Endothelial cell of umbilical vein (primary cell): ENCODE data around the gene TSPAN9. TPM values are rescaled to one million over a fixed set of nuclear protein-coding genes. Genes with fewer than 3 reads are reported as not detected.

Experiments used
- BruUV-seq: library from RNA; stranded (reverse); fragments of 400-500 nt; replicated peaks from 2 replicates; lab custom pipeline; 2021; lab: Mats Ljungman, UMichigan
- CTCF ChIA-PET: fragments of 300-600, 350-600 bp; sonication (Branson Sonifier 250); formaldehyde crosslinking; loops from one replicate; lab custom pipeline; 2021; ENCODE audit warnings: antibody characterized with exemption, inconsistent platforms; lab: Charles Lee
- POLR2A ChIA-PET: fragments of 300-600, 350-600 bp; sonication (Branson Sonifier 250); formaldehyde crosslinking; loops from one replicate; lab custom pipeline; 2021; ENCODE audit warnings: antibody characterized with exemption, inconsistent platforms; lab: Charles Lee
- DNase-seq: peaks from one replicate; pipeline ENCODE4 v3.0.0-alpha.2; 2011; ENCODE audit warnings: low read depth, low spot score
- FAIRE-seq: peaks from 2 replicates; lab custom pipeline; 2011; peaks lifted over from hg19 to GRCh38; lab: Jason Lieb, UNC
- H2AFZ ChIP-seq: 2 replicates; pipeline ENCODE4 v1.6.0; 2012; ENCODE audit warnings: low read depth, low read length, control low read depth, inconsistent platforms
- H3K27ac ChIP-seq: 2 replicates; pipeline ENCODE4 v1.5.1; 2011; ENCODE audit warnings: low read depth, mild to moderate bottlenecking, control low read depth, low read length, moderate library complexity; ENCODE audit not compliant: insufficient read depth
- H3K27me3 ChIP-seq, 2 experiments: 2 replicates each; pipeline versions ENCODE4 v1.6.0 to v1.6.1; 2011; ENCODE audit warnings: low read length in 2 of 2, mixed read lengths in 1 of 2; ENCODE audit not compliant: control insufficient read depth in 2 of 2, insufficient read depth in 2 of 2
- H3K36me3 ChIP-seq, 2 experiments: 2 replicates in 1 of 2; 3 replicates in 1 of 2; pipeline ENCODE4 v1.5.1; 2011; ENCODE audit warnings: low read length in 2 of 2, mild to moderate bottlenecking in 1 of 2, moderate library complexity in 1 of 2; ENCODE audit not compliant: control insufficient read depth in 2 of 2, insufficient read depth in 2 of 2; ENCODE audit errors: extremely low read depth in 1 of 2
- H3K4me1 ChIP-seq: 3 replicates; pipeline ENCODE4 v1.5.1; 2011; ENCODE audit warnings: mild to moderate bottlenecking, low read length; ENCODE audit not compliant: control insufficient read depth, insufficient read depth; ENCODE audit errors: extremely low read depth
- H3K4me2 ChIP-seq: 2 replicates; pipeline ENCODE4 v1.6.1; 2011; ENCODE audit warnings: low read length, control low read depth, mixed read lengths; ENCODE audit not compliant: insufficient read depth
- H3K4me3 ChIP-seq, 3 experiments: fragments of 200-600 bp in 1 of 3; sonication (generic), shearing (Covaris generic) in 1 of 3; replicated peaks in 1 of 3; 2 replicates each; pipeline ENCODE4 v1.5.1; 2011 to 2016; ENCODE audit warnings: control low read depth in 3 of 3, low read length in 3 of 3, mild to moderate bottlenecking in 2 of 3, inconsistent platforms in 1 of 3, low read depth in 1 of 3, moderate library complexity in 1 of 3; ENCODE audit not compliant: insufficient read depth in 1 of 3
- H3K79me2 ChIP-seq: 2 replicates; pipeline ENCODE4 v1.6.0; 2012; ENCODE audit warnings: low read length, inconsistent platforms; ENCODE audit not compliant: control insufficient read depth, insufficient read depth
- H3K9ac ChIP-seq: replicated peaks from 2 replicates; pipeline ENCODE3; 2011; ENCODE audit warnings: low read length, control low read depth; ENCODE audit not compliant: insufficient read depth; ENCODE audit errors: extremely low read depth
- H3K9me1 ChIP-seq: replicated peaks from 3 replicates; pipeline ENCODE4 v1.6.0; 2011; ENCODE audit warnings: mild to moderate bottlenecking, low read length; ENCODE audit not compliant: control insufficient read depth, insufficient read depth; ENCODE audit errors: extremely low read depth
- H3K9me3 ChIP-seq: replicated peaks from 2 replicates; pipeline ENCODE4 v1.5.1; 2012; ENCODE audit warnings: low read length, inconsistent platforms; ENCODE audit not compliant: control insufficient read depth, insufficient read depth
- H4K20me1 ChIP-seq: replicated peaks from 2 replicates; pipeline ENCODE3; 2011; ENCODE audit warnings: mild to moderate bottlenecking, low read length; ENCODE audit not compliant: control insufficient read depth, insufficient read depth; ENCODE audit errors: extremely low read depth
- CTCF ChIP-seq, 2 donors: IDR thresholded peaks; 1 replicate in 1 of 2; 2 replicates in 1 of 2; pipeline ENCODE4 v1.5.1; 2011; ENCODE audit warnings: low read length in 2 of 2, mild to moderate bottlenecking in 2 of 2, moderate library complexity in 2 of 2, control low read depth in 1 of 2, inconsistent platforms in 1 of 2, low read depth in 1 of 2; ENCODE audit not compliant: insufficient read depth in 1 of 2; ENCODE audit errors: extremely low read depth in 1 of 2
- EZH2 ChIP-seq: IDR thresholded peaks from 2 replicates; pipeline ENCODE4 v1.6.1; 2012; ENCODE audit warnings: borderline replicate concordance, low read depth, mild to moderate bottlenecking, moderate library complexity, low read length, inconsistent platforms; ENCODE audit not compliant: severe bottlenecking
- FOS ChIP-seq: IDR thresholded peaks from 2 replicates; pipeline ENCODE4 v1.6.1; 2011; ENCODE audit warnings: mild to moderate bottlenecking, low read length, moderate library complexity, borderline replicate concordance; ENCODE audit not compliant: insufficient read depth
- GATA2 ChIP-seq: IDR thresholded peaks from 2 replicates; pipeline ENCODE4 v1.7.0; 2011; ENCODE audit warnings: low read depth, mild to moderate bottlenecking, moderate library complexity, mixed read lengths, low read length; ENCODE audit not compliant: insufficient read length, insufficient read depth
- MYC ChIP-seq: IDR thresholded peaks from one replicate; pipeline ENCODE4 v1.6.1; 2011; ENCODE audit warnings: mild to moderate bottlenecking, low read depth, low read length
- POLR2A ChIP-seq: IDR thresholded peaks from 2 replicates; pipeline ENCODE4 v1.6.1; 2012; ENCODE audit warnings: low read depth, mild to moderate bottlenecking, control low read depth, low read length
- POLR2AphosphoS5 ChIP-seq: IDR thresholded peaks from 2 replicates; pipeline ENCODE4 v1.6.1; 2012; ENCODE audit warnings: low read depth, mild to moderate bottlenecking, control low read depth, low read length, moderate library complexity; ENCODE audit not compliant: insufficient read depth
- dilution Hi-C: fragments of 300-500 bp; cut with MboI; formaldehyde crosslinking; loops from one replicate; pipeline ENCODE4 v1.15.0; 2019; ENCODE audit warnings: low sequenced_read_pairs; ENCODE audit not compliant: extremely low pct_ligation_motif_present
- intact Hi-C: fragments of 100-400 bp; cut with micrococcal nuclease; formaldehyde crosslinking; loops from one replicate; pipeline ENCODE4 v1.10.0; 2022
- polyA plus RNA-seq, 4 experiments: library from polyadenylated mRNA; depleted of rRNA in 3 of 4; stranded (reverse) in 3 of 4; unstranded in 1 of 4; fragments of >200 nt; gene quantifications; 2 replicates each; pipeline versions ENCODE4 v1.2.1 to v1.2.3, GENCODE V29; 2011 to 2012; ENCODE audit warnings: missing spikeins in 1 of 4
- total RNA-seq: library from RNA; stranded (reverse); gene quantifications from 2 replicates; pipeline ENCODE4 v1.2.3, GENCODE V29; 2021

The TSPAN9 gene
- total and polyA plus RNA-seq, 2 donors (not counting 3 experiments of a cell fraction or from before 2014, with no cell fraction given): 43.3 to 66.8 TPM

GRCh38 chr12:3033539-3033867 lies 43.7 kb upstream of the TSPAN9 start:
- no peak overlapping the region for H3K27ac ChIP-seq
- ChIA-PET POLR2A (no interaction called here), CTCF (interaction anchor here (0.5 to 5.5 kb wide), 29 partner anchors 9 to 266 kb away, joined by 3 to 91 read pairs (median 5); partner anchors contain the start of genes FOXM1, RHNO1, TEAD4 and TULP3)
- peaks cover 0 to 8% of the 10 kb centered on the region in 2 experiments for H3K36me3 ChIP-seq
- H3K4me3 ChIP-seq: no peak overlapping the region
- H3K4me1 ChIP-seq: peaks cover 21% of the 10 kb centered on the region
- no TSS peak for BruUV-seq
- intact Hi-C loops: loop anchor here (2.0 to 5.0 kb wide), 2 partner anchors 19 to 91 kb away; no protein-coding TSS in a partner anchor
- TF ChIP-seq EZH2 (no peak), CTCF (IDR thresholded peaks at IDR 0.05; ENCODE audit: extremely low read depth in 1 of 2, insufficient read depth in 1 of 2, low read depth in 1 of 2, low read length in 2 of 2) (no peak), POLR2AphosphoS5 (no peak), GATA2 (no peak), FOS (no peak), MYC (no peak), POLR2A (no peak)
- no peaks in the 10 kb centered on the region for H3K79me2 ChIP-seq
- H3K9ac ChIP-seq: no peak overlapping the region
- H3K9me3 ChIP-seq: no peaks in the 10 kb centered on the region
- no peaks in the 10 kb centered on the region for H3K9me1 ChIP-seq
- FAIRE-seq (no peak), DNase-seq (no peak)
- dilution Hi-C loops: no loop called here
- H2AFZ ChIP-seq: no peak overlapping the region
- no peaks in the 10 kb centered on the region for H4K20me1 ChIP-seq
- H3K27me3 ChIP-seq: no peaks in the 10 kb centered on the region
- no peak overlapping the region for H3K4me2 ChIP-seq
